HCT116 (cell line): Measurements from ENCODE around the gene PCDHGA7.

Experiments
- EZH2 ChIP-seq: fragments of 200-600 bp; sonication (generic); IDR thresholded peaks from 2 replicates; pipeline ENCODE4 v1.6.1; 2017; ENCODE audit warnings: antibody characterized with exemption, mixed run types
- FOSL1 ChIP-seq: IDR thresholded peaks from 2 replicates; pipeline ENCODE4 v1.6.1; 2012; ENCODE audit warnings: low read depth
- POLR2A ChIP-seq: IDR thresholded peaks from 2 replicates; pipeline ENCODE4 v1.7.0; 2011; ENCODE audit warnings: borderline replicate concordance; ENCODE audit not compliant: insufficient read depth, insufficient read length; ENCODE audit errors: extremely low read depth
- POLR2AphosphoS5 ChIP-seq: IDR thresholded peaks from 2 replicates; pipeline ENCODE4 v1.6.1; 2011; ENCODE audit warnings: mild to moderate bottlenecking, low read depth, low read length, moderate library complexity
- SIN3A ChIP-seq: IDR thresholded peaks from 2 replicates; pipeline ENCODE4 v1.6.1; 2012; ENCODE audit warnings: low read depth
- TCF7L2 ChIP-seq: IDR thresholded peaks from 2 replicates; pipeline ENCODE4 v1.7.0; 2011; ENCODE audit warnings: borderline replicate concordance, inconsistent platforms; ENCODE audit not compliant: insufficient read depth, insufficient read length; ENCODE audit errors: extremely low read depth
- ZBTB33 ChIP-seq: IDR thresholded peaks from 2 replicates; pipeline ENCODE4 v1.6.1; 2011; ENCODE audit warnings: mild to moderate bottlenecking, low read length, moderate library complexity; ENCODE audit not compliant: insufficient replicate concordance; ENCODE audit errors: extremely low read depth
- TF ChIP-seq, protein P1 (sequence below), 3 experiments: fragments of 200-600 bp in 1 of 3; sonication (generic) in 1 of 3; IDR thresholded peaks in 2 of 3; conservative IDR thresholded peaks in 1 of 3; 2 replicates each; pipeline ENCODE4 v1.5.1; 2012 to 2017; ENCODE audit warnings: low read depth in 2 of 3, low read length in 2 of 3, antibody characterized with exemption in 1 of 3, borderline replicate concordance in 1 of 3, control low read depth in 1 of 3, mild to moderate bottlenecking in 1 of 3, mixed read lengths in 1 of 3, mixed run types in 1 of 3, moderate library complexity in 1 of 3; ENCODE audit not compliant: insufficient read depth in 1 of 3

DNA sequence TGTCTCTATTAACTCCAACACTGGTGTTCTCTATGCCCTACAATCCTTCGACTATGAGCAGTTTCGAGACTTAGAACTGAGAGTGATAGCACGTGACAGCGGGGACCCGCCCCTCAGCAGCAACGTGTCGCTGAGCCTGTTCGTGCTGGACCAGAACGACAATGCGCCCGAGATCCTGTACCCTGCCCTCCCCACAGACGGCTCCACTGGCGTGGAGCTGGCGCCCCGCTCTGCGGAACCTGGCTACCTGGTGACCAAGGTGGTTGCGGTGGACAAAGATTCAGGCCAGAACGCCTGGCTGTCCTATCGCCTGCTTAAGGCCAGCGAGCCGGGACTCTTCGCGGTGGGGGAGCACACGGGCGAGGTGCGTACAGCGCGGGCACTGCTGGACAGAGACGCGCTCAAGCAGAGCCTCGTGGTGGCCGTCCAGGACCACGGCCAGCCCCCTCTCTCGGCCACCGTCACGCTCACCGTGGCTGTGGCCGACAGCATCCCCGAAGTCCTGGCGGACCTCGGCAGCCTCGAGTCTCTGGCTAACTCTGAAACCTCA is 40.3 kb downstream of the PCDHGA7 start:
- no peak for TF ChIP-seq ZBTB33
- no peak for TF ChIP-seq EZH2
- TF ChIP-seq FOSL1, result no peak
- TF ChIP-seq, protein P1, sequence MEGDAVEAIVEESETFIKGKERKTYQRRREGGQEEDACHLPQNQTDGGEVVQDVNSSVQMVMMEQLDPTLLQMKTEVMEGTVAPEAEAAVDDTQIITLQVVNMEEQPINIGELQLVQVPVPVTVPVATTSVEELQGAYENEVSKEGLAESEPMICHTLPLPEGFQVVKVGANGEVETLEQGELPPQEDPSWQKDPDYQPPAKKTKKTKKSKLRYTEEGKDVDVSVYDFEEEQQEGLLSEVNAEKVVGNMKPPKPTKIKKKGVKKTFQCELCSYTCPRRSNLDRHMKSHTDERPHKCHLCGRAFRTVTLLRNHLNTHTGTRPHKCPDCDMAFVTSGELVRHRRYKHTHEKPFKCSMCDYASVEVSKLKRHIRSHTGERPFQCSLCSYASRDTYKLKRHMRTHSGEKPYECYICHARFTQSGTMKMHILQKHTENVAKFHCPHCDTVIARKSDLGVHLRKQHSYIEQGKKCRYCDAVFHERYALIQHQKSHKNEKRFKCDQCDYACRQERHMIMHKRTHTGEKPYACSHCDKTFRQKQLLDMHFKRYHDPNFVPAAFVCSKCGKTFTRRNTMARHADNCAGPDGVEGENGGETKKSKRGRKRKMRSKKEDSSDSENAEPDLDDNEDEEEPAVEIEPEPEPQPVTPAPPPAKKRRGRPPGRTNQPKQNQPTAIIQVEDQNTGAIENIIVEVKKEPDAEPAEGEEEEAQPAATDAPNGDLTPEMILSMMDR (IDR thresholded peaks at IDR 0.05 in 2 of 3, conservative IDR thresholded peaks at IDR 0.05 in 1 of 3; ENCODE audit: borderline replicate concordance in 1 of 3, insufficient read depth in 1 of 3, low read depth in 2 of 3, low read length in 2 of 3), result no peak
- TF ChIP-seq TCF7L2, result no peak
- TF ChIP-seq POLR2A, result no peak
- no peak for TF ChIP-seq POLR2AphosphoS5
- TF ChIP-seq SIN3A, result no peak
